Body of pancreas (tissue), 4 donors: Measurements from ENCODE around the gene WDFY3. TPM values are rescaled to one million over a fixed set of nuclear protein-coding genes. Genes with fewer than 3 reads are reported as not detected.
"Not testable (repeated sequence)": the region's sequence is repeated elsewhere in the genome, so short reads cannot be mapped to it uniquely, and the experiment has no call there.

ENCODE experiments used
- ATAC-seq: fragments of 150-250 bp; one replicate; pipeline ENCODE4 v1.9.1; 2016
- DNase-seq, 4 donors: peaks; one replicate each; pipeline ENCODE4 v3.0.0-alpha.2; 2019
- H3K27ac ChIP-seq, 4 donors: fragments of 200-600 bp; sonication (generic); 1 replicate in 3 of 4; 2 replicates in 1 of 4; pipeline versions ENCODE4 v1.5.1 to v1.6.1; 2016 to 2019; ENCODE audit warnings: mild to moderate bottlenecking in 1 of 4, mixed read lengths in 1 of 4, moderate library complexity in 1 of 4
- H3K27me3 ChIP-seq, 2 donors: fragments of 200-600 bp; sonication (generic); one replicate each; pipeline ENCODE4 v1.6.0; 2016; ENCODE audit warnings: mild to moderate bottlenecking in 1 of 2
- H3K36me3 ChIP-seq, 2 donors: fragments of 200-600 bp; sonication (generic); replicated peaks in 1 of 2; 2 replicates each; pipeline ENCODE4 v1.5.1; 2016; ENCODE audit warnings: low read depth in 2 of 2; ENCODE audit not compliant: insufficient read depth in 1 of 2
- H3K4me1 ChIP-seq: fragments of 200-600 bp; sonication (generic); one replicate; pipeline ENCODE4 v1.6.0; 2016
- H3K4me3 ChIP-seq, 2 donors: fragments of 200-600 bp; sonication (generic); 1 replicate in 1 of 2; 2 replicates in 1 of 2; pipeline ENCODE4 v1.5.1; 2016 to 2019
- H3K9me3 ChIP-seq, 3 donors: fragments of 200-600 bp; sonication (generic); 1 replicate in 2 of 3; 2 replicates in 1 of 3; pipeline ENCODE4 v1.5.1; 2016
- CTCF ChIP-seq, 7 experiments: fragments of 450-650 bp in 4 of 7; fragments of 200-600 bp in 3 of 7; sonication (generic) in 3 of 7; IDR thresholded peaks; one replicate each; pipeline ENCODE4 v1.5.1; 2016 to 2019; ENCODE audit warnings: antibody characterized with exemption in 7 of 7
- POLR2A ChIP-seq, 3 donors: fragments of 450-650 bp; IDR thresholded peaks; one replicate each; pipeline ENCODE4 v1.6.1; 2016; ENCODE audit warnings: antibody characterized with exemption in 3 of 3, mild to moderate bottlenecking in 2 of 3
- WGBS, 2 donors: methylation state at CpG; one replicate each; pipeline ENCODE4 v1.1.5; 2017; 5-methylcytosine and 5-hydroxymethylcytosine counted together
- intact Hi-C: fragments of 100-400 bp; cut with DNase I; formaldehyde crosslinking; loops from one replicate; pipeline ENCODE4 v1.15.1; 2023
- total RNA-seq, 2 donors: library from RNA; depleted of rRNA; stranded (reverse); fragments of >200 nt; gene quantifications; one replicate each; pipeline ENCODE4 v1.1.0, GENCODE V29; 2016

WDFY3 gene
- total RNA-seq, 2 donors from 2014 or later: 36.1 to 55.0 TPM

DNA sequence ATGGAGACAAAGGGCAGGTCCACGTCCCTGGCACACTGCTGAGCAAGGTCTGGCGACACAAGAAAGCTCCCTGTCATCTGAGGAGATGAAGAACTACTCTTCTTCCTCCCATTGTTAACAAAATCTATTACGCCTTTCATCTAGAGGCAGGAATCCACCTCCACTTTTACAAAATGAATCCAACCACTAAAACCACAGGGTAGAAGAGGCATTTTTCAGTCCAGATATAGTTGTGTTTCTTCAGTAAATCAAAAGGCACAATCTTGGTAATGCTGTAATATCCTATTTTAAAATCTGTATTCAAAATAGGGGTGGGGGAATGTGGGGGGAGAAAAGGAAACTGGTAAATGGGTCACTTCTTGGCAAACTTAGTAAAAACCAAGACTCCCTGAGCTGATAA is 282.1 kb downstream of the WDFY3 start:
- WGBS, 2 donors: 82 to 99% methylated on average over 3 of the region's 3 CpGs
- Histone ChIP-seq H3K9me3 (no peaks in the 10 kb centered on the region), H3K27ac (no peak overlapping the region), H3K27me3 (no peaks in the 10 kb centered on the region), H3K4me3 (no peak overlapping the region), H3K4me1 (no peaks in the 10 kb centered on the region), H3K36me3 (peaks cover 0 to 12% of the 10 kb centered on the region in 2 donors)
- DNase-seq (no peak), ATAC-seq (no peak)
- TF ChIP-seq POLR2A (IDR thresholded peaks at IDR 0.05): no peak
- TF ChIP-seq CTCF (IDR thresholded peaks at IDR 0.05): no peak
- intact Hi-C loops: no loop called here

DNA sequence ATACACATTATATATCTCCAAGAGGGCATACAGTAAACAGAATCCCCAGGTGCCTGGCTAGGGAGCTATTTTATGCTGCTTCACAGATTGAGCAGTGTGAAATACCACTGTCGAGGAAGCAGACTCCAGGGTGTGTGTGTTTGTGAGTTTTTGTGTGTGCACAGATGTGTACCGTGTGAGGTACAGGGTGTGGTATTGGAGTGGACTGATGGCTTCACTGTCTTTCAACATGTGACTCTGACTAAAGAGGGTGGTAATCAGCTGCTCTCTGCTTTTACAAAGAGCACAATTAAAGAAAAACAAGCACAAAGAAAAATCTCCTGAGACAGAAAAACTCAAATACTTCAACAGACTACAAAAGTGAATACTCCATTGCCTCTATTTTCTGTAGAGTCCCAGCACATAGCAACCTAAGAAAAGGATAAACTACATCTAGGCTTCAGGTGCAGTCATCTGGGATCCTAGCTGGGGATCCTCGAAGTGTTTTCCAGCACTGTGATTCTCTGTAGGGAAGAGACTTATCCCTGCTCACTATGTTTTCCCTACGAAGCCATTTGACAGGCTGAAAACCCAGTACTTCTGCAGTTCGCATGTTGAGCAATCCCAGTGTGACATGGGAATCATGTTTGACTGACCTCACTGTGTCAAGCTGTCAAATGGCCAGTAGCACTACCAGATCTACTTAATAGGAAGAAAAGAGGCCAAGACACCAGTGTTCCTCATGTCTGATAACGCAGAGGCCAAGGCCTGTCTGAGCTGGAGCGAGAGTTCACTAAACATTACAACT is 283.2 kb downstream of the WDFY3 start:
- Histone ChIP-seq H3K36me3 (peaks cover 0 to 12% of the 10 kb centered on the region in 2 donors), H3K4me1 (no peaks in the 10 kb centered on the region), H3K27ac (no peak overlapping the region), H3K4me3 (no peak overlapping the region), H3K27me3 (no peaks in the 10 kb centered on the region), H3K9me3 (no peaks in the 10 kb centered on the region)
- DNase-seq (no peak), ATAC-seq (no peak)
- 75 to 79% methylated on average over 7 of the region's 7 CpGs for WGBS, 2 donors
- intact Hi-C loops: no loop called here
- TF ChIP-seq CTCF (IDR thresholded peaks at IDR 0.05) (no peak), POLR2A (IDR thresholded peaks at IDR 0.05) (no peak)

- DNase-seq, H3K4me1 ChIP-seq, ATAC-seq, intact Hi-C loops, H3K27me3 ChIP-seq, H3K4me3 ChIP-seq, H3K27ac ChIP-seq, H3K9me3 ChIP-seq: not testable (repeated sequence)
- peaks cover 0 to 16% of the 10 kb centered on the region in 2 donors for H3K36me3 ChIP-seq
- WGBS, 2 donors: 73 to 85% methylated on average over 4 of the region's 4 CpGs
Measured at GRCh38 chr4:84682661-84683060, 283.8 kb downstream of the WDFY3 start.

GRCh38 chr4:84681486-84682274 is 284.8 kb downstream of the WDFY3 start:
- H3K9me3 ChIP-seq: no peaks in the 10 kb centered on the region
- no peaks in the 10 kb centered on the region for H3K4me1 ChIP-seq
- H3K36me3 ChIP-seq: peaks cover 0 to 21% of the 10 kb centered on the region in 2 donors
- intact Hi-C loops: no loop called here
- no peak for DNase-seq
- H3K27me3 ChIP-seq: no peaks in the 10 kb centered on the region
- no peak overlapping the region for H3K4me3 ChIP-seq
- no peak overlapping the region for H3K27ac ChIP-seq
- no peak for ATAC-seq
- WGBS, 2 donors: 82 to 95% methylated on average over 2 of the region's 2 CpGs
- TF ChIP-seq POLR2A (IDR thresholded peaks at IDR 0.05): no peak
- TF ChIP-seq CTCF (IDR thresholded peaks at IDR 0.05): no peak

DNA sequence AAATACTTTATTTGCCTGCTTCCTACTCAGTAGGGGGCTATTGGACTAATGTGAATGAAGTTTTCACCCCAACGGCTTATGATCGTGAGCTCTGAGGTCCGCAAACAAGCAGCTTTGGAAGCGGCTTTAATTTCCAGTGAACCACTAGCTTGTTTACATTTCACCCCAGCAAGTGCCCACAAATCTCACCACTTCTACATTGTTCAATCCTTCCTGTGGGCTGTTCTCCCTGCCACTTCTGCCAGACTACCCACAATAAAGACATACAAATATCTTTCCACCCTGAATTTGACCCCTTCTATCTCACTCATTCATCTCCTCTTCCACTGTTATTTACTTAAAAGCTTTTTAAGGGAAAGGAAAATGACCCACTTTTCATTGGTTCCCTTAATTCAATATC is 285.5 kb downstream of the WDFY3 start:
- Histone ChIP-seq H3K27me3 (no peaks in the 10 kb centered on the region), H3K36me3 (peaks cover 0 to 21% of the 10 kb centered on the region in 2 donors), H3K4me1 (no peaks in the 10 kb centered on the region), H3K27ac (no peak overlapping the region), H3K9me3 (no peaks in the 10 kb centered on the region), H3K4me3 (no peak overlapping the region)
- WGBS, 2 donors: 89 to 95% methylated on average over 4 of the region's 4 CpGs
- intact Hi-C loops: no loop called here
- TF ChIP-seq POLR2A (IDR thresholded peaks at IDR 0.05): no peak
- TF ChIP-seq CTCF (IDR thresholded peaks at IDR 0.05): no peak
- DNase-seq (no peak), ATAC-seq (no peak)
